Testis (tissue), 2 donors: ENCODE data around the gene RPL36.

ENCODE experiments used
- POLR2A ChIP-seq: fragments of 450-650 bp; IDR thresholded peaks from one replicate; pipeline ENCODE4 v1.6.1; 2017; ENCODE audit warnings: antibody characterized with exemption, mild to moderate bottlenecking, moderate library complexity
- TF ChIP-seq, protein P1 (sequence below), 3 experiments: fragments of 450-650 bp in 2 of 3; fragments of 200-600 bp in 1 of 3; sonication (generic) in 1 of 3; IDR thresholded peaks; one replicate each; pipeline ENCODE4 v1.5.1; 2016 to 2019; ENCODE audit warnings: antibody characterized with exemption in 3 of 3, mild to moderate bottlenecking in 2 of 3, moderate library complexity in 1 of 3

DNA sequence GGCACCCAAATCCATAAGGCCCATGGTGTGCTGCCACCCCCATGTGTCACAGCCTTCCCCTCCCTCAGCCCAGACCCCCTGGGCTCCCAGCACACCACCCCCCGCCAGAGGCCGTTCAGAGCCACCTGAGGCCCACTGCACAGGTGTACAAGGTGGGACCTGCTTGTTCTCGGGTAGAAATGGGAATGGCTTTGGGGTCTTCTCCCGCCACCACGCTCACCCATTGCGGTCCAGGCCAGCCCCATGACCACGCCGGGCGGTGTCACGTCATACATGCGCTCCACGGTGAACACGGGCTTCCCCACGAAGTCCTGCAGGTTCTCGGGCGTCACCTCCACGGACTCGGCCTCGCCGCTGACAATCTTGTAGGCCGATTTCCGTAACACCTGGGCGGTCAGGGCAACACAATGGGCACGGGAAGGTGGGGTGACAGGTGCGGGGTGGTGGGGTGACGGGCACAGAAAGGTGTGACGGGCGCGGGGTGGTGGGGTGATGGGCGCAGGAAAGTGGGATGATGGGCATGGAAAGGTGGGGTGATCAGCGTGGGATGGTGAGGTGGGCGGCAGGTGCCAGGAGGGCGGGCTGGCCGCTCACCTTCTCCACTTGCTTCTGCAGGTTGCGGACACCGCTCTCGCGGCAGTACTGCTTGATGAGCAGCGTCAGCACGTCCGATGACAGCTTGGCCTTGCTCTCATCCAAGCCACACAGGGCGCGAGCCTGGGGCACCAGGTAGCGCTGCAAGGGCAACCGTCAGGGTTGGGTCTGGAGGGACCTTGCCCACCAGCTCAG lies 4.3 kb downstream of the RPL36 start:
- TF ChIP-seq, protein P1, sequence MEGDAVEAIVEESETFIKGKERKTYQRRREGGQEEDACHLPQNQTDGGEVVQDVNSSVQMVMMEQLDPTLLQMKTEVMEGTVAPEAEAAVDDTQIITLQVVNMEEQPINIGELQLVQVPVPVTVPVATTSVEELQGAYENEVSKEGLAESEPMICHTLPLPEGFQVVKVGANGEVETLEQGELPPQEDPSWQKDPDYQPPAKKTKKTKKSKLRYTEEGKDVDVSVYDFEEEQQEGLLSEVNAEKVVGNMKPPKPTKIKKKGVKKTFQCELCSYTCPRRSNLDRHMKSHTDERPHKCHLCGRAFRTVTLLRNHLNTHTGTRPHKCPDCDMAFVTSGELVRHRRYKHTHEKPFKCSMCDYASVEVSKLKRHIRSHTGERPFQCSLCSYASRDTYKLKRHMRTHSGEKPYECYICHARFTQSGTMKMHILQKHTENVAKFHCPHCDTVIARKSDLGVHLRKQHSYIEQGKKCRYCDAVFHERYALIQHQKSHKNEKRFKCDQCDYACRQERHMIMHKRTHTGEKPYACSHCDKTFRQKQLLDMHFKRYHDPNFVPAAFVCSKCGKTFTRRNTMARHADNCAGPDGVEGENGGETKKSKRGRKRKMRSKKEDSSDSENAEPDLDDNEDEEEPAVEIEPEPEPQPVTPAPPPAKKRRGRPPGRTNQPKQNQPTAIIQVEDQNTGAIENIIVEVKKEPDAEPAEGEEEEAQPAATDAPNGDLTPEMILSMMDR (IDR thresholded peaks at IDR 0.05) = no peak
- TF ChIP-seq POLR2A = no peak
